Astrocyte (in vitro differentiated cells and primary cell): ENCODE results near the gene MAMLD1. TPM values are rescaled to one million over a fixed set of nuclear protein-coding genes. Genes with fewer than 3 reads are reported as not detected.
A peak's percentile ranks its signal among the peaks of the same experiment; 100 is the strongest.

Experiments used
- DNase-seq: peaks from one replicate; pipeline ENCODE4 v3.0.0-alpha.2; 2010; ENCODE audit warnings: low read depth
- FAIRE-seq: peaks from 2 replicates; lab custom pipeline; 2011; peaks lifted over from hg19 to GRCh38; lab: Jason Lieb, UNC
- H2AFZ ChIP-seq: 2 replicates; pipeline ENCODE4 v1.6.0; 2012; ENCODE audit warnings: low read depth, low read length, inconsistent platforms
- H3K27ac ChIP-seq: 2 replicates; pipeline ENCODE4 v1.5.1; 2011; ENCODE audit warnings: low read depth, low read length, inconsistent platforms
- H3K27me3 ChIP-seq: 2 replicates; pipeline ENCODE4 v1.6.0; 2011; ENCODE audit warnings: low read length, inconsistent platforms; ENCODE audit not compliant: insufficient read depth
- H3K36me3 ChIP-seq: 2 replicates; pipeline ENCODE4 v1.5.1; 2011; ENCODE audit warnings: low read length, inconsistent platforms; ENCODE audit not compliant: insufficient read depth
- H3K4me1 ChIP-seq: 2 replicates; pipeline ENCODE4 v1.5.1; 2011; ENCODE audit warnings: low read length, inconsistent platforms; ENCODE audit not compliant: insufficient read depth
- H3K4me2 ChIP-seq: 2 replicates; pipeline ENCODE4 v1.6.0; 2012; ENCODE audit warnings: low read length, inconsistent platforms
- H3K4me3 ChIP-seq: 2 replicates; pipeline ENCODE4 v1.5.1; 2011; ENCODE audit warnings: low read depth, mild to moderate bottlenecking, low read length, inconsistent platforms; ENCODE audit not compliant: insufficient read depth
- H3K79me2 ChIP-seq: 2 replicates; pipeline ENCODE4 v1.6.0; 2012; ENCODE audit warnings: mild to moderate bottlenecking, low read length, inconsistent platforms; ENCODE audit not compliant: insufficient read depth
- H3K9ac ChIP-seq: 2 replicates; pipeline ENCODE4 v1.6.0; 2012; ENCODE audit warnings: mild to moderate bottlenecking, low read length, inconsistent platforms
- H3K9me3 ChIP-seq: 2 replicates; pipeline ENCODE4 v1.5.1; 2012; ENCODE audit warnings: low read depth, mild to moderate bottlenecking, low read length, inconsistent platforms; ENCODE audit not compliant: insufficient read depth
- H4K20me1 ChIP-seq: 2 replicates; pipeline ENCODE4 v1.6.0; 2012; ENCODE audit warnings: low read length, inconsistent platforms; ENCODE audit not compliant: insufficient read depth
- H3K27ac Mint-ChIP-seq: one replicate; pipeline ENCODE4 v1.8.0; 2021; ENCODE audit warnings: mild to moderate bottlenecking, mixed read lengths; ENCODE audit not compliant: unreplicated experiment
- H3K27me3 Mint-ChIP-seq: one replicate; pipeline ENCODE4 v1.8.0; 2021; ENCODE audit warnings: low read depth, mixed read lengths; ENCODE audit not compliant: unreplicated experiment
- H3K36me3 Mint-ChIP-seq: one replicate; pipeline ENCODE4 v1.8.0; 2021; ENCODE audit warnings: low read depth, mixed read lengths; ENCODE audit not compliant: unreplicated experiment
- H3K4me1 Mint-ChIP-seq: one replicate; pipeline ENCODE4 v1.8.0; 2021; ENCODE audit warnings: low read depth, mixed read lengths; ENCODE audit not compliant: unreplicated experiment
- H3K4me3 Mint-ChIP-seq: one replicate; pipeline ENCODE4 v1.8.0; 2021; ENCODE audit warnings: mild to moderate bottlenecking, moderate library complexity, mixed read lengths; ENCODE audit not compliant: unreplicated experiment
- H3K9me3 Mint-ChIP-seq: one replicate; pipeline ENCODE4 v1.8.0; 2021; ENCODE audit warnings: mild to moderate bottlenecking, mixed read lengths; ENCODE audit not compliant: unreplicated experiment
- CTCF ChIP-seq: IDR thresholded peaks from 2 replicates; pipeline ENCODE4 v1.5.1; 2011; ENCODE audit warnings: low read depth, mild to moderate bottlenecking, inconsistent platforms, low read length, moderate library complexity; ENCODE audit not compliant: insufficient read depth
- EZH2 ChIP-seq: IDR thresholded peaks from 2 replicates; pipeline ENCODE4 v1.6.1; 2012; ENCODE audit warnings: mild to moderate bottlenecking, low read length, inconsistent platforms; ENCODE audit not compliant: insufficient read depth
- total RNA-seq: library from RNA; stranded (reverse); gene quantifications from 2 replicates; pipeline ENCODE4 v1.2.1, GENCODE V29; 2021

Gene MAMLD1
- total RNA-seq, 1 donor from 2014 or later, result 6.6 TPM

DNA sequence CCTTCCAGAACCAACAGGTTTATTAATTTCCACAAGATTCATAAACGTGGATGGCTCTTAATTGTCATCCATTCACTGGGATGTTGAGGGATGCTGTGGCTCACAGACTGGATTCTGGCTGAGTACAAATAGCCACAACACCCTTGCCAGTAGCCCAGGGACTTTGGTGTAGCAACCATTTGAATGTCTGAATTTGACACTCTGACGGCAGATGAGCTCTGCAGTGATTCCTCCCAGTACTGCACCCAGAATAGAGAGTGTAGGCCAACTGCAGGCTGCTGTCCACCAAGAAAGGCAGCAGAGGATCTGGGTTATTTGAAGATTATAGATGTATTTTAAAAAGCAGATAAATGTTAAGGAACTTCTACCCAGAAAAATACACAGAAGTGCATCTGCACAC lies 15.6 kb upstream of the MAMLD1 start:
- DNase-seq (no peak), FAIRE-seq (no peak)
- Histone ChIP-seq H2AFZ (no peak overlapping the region), H3K36me3 (no peaks in the 10 kb centered on the region), H3K4me3 (no peak overlapping the region), H3K4me2 (no peak overlapping the region), H4K20me1 (no peaks in the 10 kb centered on the region), H3K9ac (no peak overlapping the region), H3K27me3 (no peaks in the 10 kb centered on the region), H3K27ac (no peak overlapping the region), H3K9me3 (no peaks in the 10 kb centered on the region), H3K4me1 (no peaks in the 10 kb centered on the region), H3K79me2 (no peaks in the 10 kb centered on the region)
- TF ChIP-seq EZH2 (no peak), CTCF (no peak)
- no peak overlapping the region for H3K27ac Mint-ChIP-seq
- H3K4me1 Mint-ChIP-seq, result peaks cover 10% of the 10 kb centered on the region
- no peaks in the 10 kb centered on the region for H3K27me3 Mint-ChIP-seq
- no peak overlapping the region for H3K4me3 Mint-ChIP-seq
- no peaks in the 10 kb centered on the region for H3K9me3 Mint-ChIP-seq
- H3K36me3 Mint-ChIP-seq, result no peaks in the 10 kb centered on the region

DNA sequence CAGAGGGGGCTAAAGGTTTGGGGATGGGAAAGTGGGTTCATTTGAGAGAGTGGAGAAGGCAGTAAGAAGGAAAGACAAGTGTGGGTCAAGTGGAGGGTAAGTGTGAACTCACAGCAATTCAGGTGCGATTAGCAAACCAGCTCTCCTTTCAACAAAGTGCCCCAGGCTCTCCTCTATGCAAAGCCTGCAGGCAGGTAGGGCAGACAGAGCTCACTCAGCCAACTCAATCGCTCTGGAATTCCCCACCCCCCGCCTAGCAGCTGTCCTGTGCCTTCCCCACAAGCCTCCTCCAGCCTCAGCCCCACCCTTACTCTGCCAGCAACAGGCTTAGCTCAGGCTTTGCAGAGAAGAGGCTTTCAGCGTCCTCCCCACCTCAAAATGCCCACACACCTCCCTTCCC lies 14.8 kb upstream of the MAMLD1 start:
- no peak for TF ChIP-seq EZH2
- no peak for TF ChIP-seq CTCF
- Histone ChIP-seq H3K9me3 (no peaks in the 10 kb centered on the region), H3K4me2 (no peak overlapping the region), H3K79me2 (no peaks in the 10 kb centered on the region), H2AFZ (no peak overlapping the region), H3K9ac (no peak overlapping the region), H3K4me1 (no peaks in the 10 kb centered on the region), H3K27me3 (no peaks in the 10 kb centered on the region), H3K36me3 (no peaks in the 10 kb centered on the region), H4K20me1 (no peaks in the 10 kb centered on the region), H3K27ac (no peak overlapping the region), H3K4me3 (no peak overlapping the region)
- H3K27ac Mint-ChIP-seq, result no peak overlapping the region
- H3K4me1 Mint-ChIP-seq, result peaks cover 10% of the 10 kb centered on the region
- H3K36me3 Mint-ChIP-seq, result no peaks in the 10 kb centered on the region
- no peak for FAIRE-seq
- H3K9me3 Mint-ChIP-seq, result no peaks in the 10 kb centered on the region
- no peak for DNase-seq
- H3K4me3 Mint-ChIP-seq, result peak overlapping the region; percentile 67
- no peaks in the 10 kb centered on the region for H3K27me3 Mint-ChIP-seq

- no peaks in the 10 kb centered on the region for H3K27me3 ChIP-seq
Observed at GRCh38 chrX:150352114-150352513, 11.0 kb upstream of the MAMLD1 start.

More at GRCh38 chrX:150352114-150352513, 11.0 kb upstream of the MAMLD1 start:
- no peaks in the 10 kb centered on the region for H3K36me3 ChIP-seq
- H3K27ac ChIP-seq, result no peak overlapping the region
- FAIRE-seq, result no peak
- no peaks in the 10 kb centered on the region for H4K20me1 ChIP-seq
- H3K4me3 Mint-ChIP-seq, result no peak overlapping the region
- no peak overlapping the region for H3K4me3 ChIP-seq
- no peak overlapping the region for H2AFZ ChIP-seq
- no peaks in the 10 kb centered on the region for H3K9me3 ChIP-seq
- H3K79me2 ChIP-seq, result no peaks in the 10 kb centered on the region
- no peaks in the 10 kb centered on the region for H3K4me1 ChIP-seq
- H3K27ac Mint-ChIP-seq, result no peak overlapping the region
- no peak overlapping the region for H3K4me2 ChIP-seq
- peaks cover 10% of the 10 kb centered on the region for H3K4me1 Mint-ChIP-seq
- no peak for TF ChIP-seq CTCF
- no peak for DNase-seq
- peaks cover 8% of the 10 kb centered on the region for H3K27me3 Mint-ChIP-seq
- no peaks in the 10 kb centered on the region for H3K36me3 Mint-ChIP-seq
- H3K9ac ChIP-seq, result no peak overlapping the region
- no peaks in the 10 kb centered on the region for H3K9me3 Mint-ChIP-seq
